ENCODE data around the gene NUP205.

DNA sequence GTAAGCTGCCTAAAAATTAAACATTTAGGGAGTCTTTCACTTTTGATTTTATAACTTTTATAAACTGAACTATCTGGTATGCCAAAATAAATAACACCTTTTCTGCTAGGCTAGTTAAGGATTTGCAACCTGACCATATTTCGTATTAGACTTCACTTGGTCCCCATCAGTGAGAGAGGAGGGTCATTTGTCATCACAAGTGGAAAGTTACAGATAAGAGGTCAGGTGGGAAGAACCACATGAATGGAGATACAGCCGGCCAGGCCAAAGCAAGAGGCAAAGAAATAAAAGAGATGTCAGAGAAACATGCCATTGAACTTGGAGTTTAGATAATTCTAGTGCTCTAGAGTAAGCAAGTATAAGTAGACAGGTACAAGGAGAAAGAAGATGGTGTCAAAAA, 60.1 kb downstream of the NUP205 start:
- TF ChIP-seq, protein P1, sequence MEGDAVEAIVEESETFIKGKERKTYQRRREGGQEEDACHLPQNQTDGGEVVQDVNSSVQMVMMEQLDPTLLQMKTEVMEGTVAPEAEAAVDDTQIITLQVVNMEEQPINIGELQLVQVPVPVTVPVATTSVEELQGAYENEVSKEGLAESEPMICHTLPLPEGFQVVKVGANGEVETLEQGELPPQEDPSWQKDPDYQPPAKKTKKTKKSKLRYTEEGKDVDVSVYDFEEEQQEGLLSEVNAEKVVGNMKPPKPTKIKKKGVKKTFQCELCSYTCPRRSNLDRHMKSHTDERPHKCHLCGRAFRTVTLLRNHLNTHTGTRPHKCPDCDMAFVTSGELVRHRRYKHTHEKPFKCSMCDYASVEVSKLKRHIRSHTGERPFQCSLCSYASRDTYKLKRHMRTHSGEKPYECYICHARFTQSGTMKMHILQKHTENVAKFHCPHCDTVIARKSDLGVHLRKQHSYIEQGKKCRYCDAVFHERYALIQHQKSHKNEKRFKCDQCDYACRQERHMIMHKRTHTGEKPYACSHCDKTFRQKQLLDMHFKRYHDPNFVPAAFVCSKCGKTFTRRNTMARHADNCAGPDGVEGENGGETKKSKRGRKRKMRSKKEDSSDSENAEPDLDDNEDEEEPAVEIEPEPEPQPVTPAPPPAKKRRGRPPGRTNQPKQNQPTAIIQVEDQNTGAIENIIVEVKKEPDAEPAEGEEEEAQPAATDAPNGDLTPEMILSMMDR (IDR thresholded peaks at IDR 0.05): no peak
- TF ChIP-seq EZH2 (IDR thresholded peaks at IDR 0.05): no peak
- no peak for TF ChIP-seq EZH2phosphoT487 (IDR thresholded peaks at IDR 0.05)

All from neural progenitor cell (in vitro differentiated cells).